Measurements from ENCODE around the gene ZNF561. TPM values are rescaled to one million over a fixed set of nuclear protein-coding genes. Genes with fewer than 3 reads are reported as not detected.
"Not testable (repeated sequence)": the region's sequence is repeated elsewhere in the genome, so short reads cannot be mapped to it uniquely, and the experiment has no call there.

Gene ZNF561
- total and polyA plus RNA-seq, 4 experiments from 2014 or later: 12.5 to 75.8 (median 42.3) TPM

DNA sequence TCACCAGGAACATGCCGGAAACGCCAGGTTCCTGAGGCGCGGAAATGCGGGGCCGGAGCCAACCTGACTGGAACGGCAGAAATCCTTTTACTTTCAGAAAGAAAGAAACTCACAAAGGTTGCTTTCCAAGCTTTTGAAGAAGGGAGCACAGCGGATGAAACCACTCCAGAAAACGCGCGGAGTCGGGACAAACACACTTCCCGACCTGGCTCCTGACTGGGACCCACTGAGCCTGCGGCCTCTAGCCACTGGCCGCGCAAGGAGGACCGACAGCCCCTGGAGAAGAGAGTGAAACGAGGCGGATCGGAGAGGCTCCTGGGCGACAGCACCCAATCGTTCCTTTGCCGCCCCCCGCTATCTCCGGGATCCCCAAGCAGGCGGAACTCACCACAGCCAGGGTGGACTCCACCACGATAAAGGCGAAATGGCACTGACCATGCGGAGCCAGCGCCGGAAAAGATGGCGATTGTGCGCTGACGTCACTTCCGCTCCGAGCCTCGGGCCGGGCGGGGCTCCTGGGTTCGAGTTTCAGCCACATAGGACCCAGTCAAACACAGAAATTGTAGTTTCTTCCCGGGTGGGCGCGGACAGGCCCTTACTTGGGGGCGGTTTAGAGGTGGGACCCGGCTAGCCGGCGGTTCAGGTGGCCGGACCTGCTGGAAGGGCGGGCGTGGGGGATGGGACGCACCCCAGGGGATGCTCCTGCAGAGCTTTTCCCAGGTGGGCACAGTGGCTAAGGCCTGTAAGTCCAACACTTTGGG is 36.8 kb downstream of the ZNF561 start, which contains the start of gene ZNF121:
Gene ZNF121, minus strand, starts transcription at position 432 of the 761 bp plus-strand sequence. CDS start 16,407 bp downstream, outside the sequence.
- ChIA-PET CTCF (ENCODE audit: partially characterized antibody) (interaction anchor here (0.6 to 3.8 kb wide), 6 partner anchors 31 to 379 kb away, joined by 3 to 12 read pairs (median 4); no protein-coding TSS in a partner anchor), POLR2A (ENCODE audit: partially characterized antibody) (interaction anchor here (0.5 to 2.7 kb wide), 3 partner anchors 32 to 235 kb away, joined by 3 to 13 read pairs (median 5); partner anchors contain the start of genes FBXL12 and ZNF266)
- Mint-ChIP-seq H3K27ac (peak within 1 kb of the TSS; percentile 96 to 99 (median 98)), H3K4me1 (peaks cover 21 to 55% (median 34%) of the 10 kb centered on the region in 4 donors), H3K9me3 (peaks cover 0 to 14% (median 3%) of the 10 kb centered on the region in 8 donors), H3K27me3 (peaks cover 2 to 4% of the 10 kb centered on the region in 2 donors), H3K4me3 (peak within 1 kb of the TSS; percentile 94 to 99 (median 97)), H3K36me3 (peaks cover 26 to 34% of the 10 kb centered on the region in 2 donors)
- H3K27me3 ChIP-seq (ENCODE audit: insufficient read depth, low read length): no peaks in the 10 kb centered on the region
- no peaks in the 10 kb centered on the region for H3K9me3 ChIP-seq (ENCODE audit: control insufficient read depth in 1 of 2, low read length in 2 of 2)
- H3K36me3 ChIP-seq (ENCODE audit: insufficient read depth, low read length): no peaks in the 10 kb centered on the region
- intact Hi-C loops (cut with micrococcal nuclease): loop anchor here (1.0 kb wide), 4 partner anchors 37 to 444 kb away; partner anchors contain the start of genes ZNF317 and ZNF561
- peak within 1 kb of the TSS; percentile 97 for H3K27ac ChIP-seq (ENCODE audit: low read depth, low read length)
- H3K4me1 ChIP-seq (ENCODE audit: insufficient read depth, low read length): peaks cover 26% of the 10 kb centered on the region
- DNase-seq: peak; percentile 67 to 76 (median 73)
- peak within 1 kb of the TSS; percentile 99 to 100 for H3K4me3 ChIP-seq (ENCODE audit: low read length in 2 of 2)

DNA sequence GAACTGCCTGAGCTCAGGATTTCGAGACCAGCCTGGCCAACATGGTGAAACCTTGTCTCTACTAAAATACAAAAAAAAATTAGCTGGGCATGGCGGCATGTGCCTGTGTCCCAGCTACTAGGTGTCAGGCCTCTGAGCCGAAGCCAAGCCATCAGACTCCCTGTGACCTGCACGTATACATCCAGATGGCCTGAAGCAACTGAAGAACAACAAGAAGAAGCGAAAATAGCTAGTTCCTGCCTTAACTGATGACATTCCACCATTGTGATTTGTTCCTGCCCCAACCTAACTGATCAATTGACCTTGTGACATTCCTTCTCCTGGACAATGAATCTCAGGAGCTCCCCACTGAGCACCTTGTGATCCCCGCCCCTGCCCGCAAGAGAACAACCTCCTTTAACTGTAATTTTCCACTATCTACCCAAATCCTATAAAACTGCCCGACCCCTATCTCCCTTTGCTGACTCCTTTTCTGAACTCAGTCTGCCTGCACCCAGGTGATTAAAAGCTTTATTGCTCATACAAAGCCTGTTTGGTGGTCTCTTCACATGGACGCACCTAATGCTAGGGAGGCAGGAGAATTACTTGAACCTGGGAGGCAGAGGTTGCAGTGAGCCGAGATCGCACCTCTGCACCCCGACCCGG is 38.8 kb downstream of the ZNF561 start:
- H3K4me3 ChIP-seq (ENCODE audit: low read length in 2 of 2); H3K9me3 ChIP-seq (ENCODE audit: control insufficient read depth in 1 of 2, low read length in 2 of 2); H3K27me3 ChIP-seq (ENCODE audit: insufficient read depth, low read length); H3K36me3 ChIP-seq (ENCODE audit: insufficient read depth, low read length); POLR2A ChIA-PET (ENCODE audit: partially characterized antibody); H3K27me3 Mint-ChIP-seq; DNase-seq; intact Hi-C loops (cut with micrococcal nuclease); H3K27ac ChIP-seq (ENCODE audit: low read depth, low read length): not testable (repeated sequence)
- CTCF ChIA-PET (ENCODE audit: partially characterized antibody): interaction anchor here (0.6 to 3.8 kb wide), 3 partner anchors 20 to 377 kb away, joined by 3 to 12 read pairs (median 3); no protein-coding TSS in a partner anchor
- peak overlapping the region; percentile 49 to 84 (median 82) for H3K4me3 Mint-ChIP-seq
- H3K4me1 Mint-ChIP-seq: peaks cover 27 to 66% (median 44%) of the 10 kb centered on the region in 4 donors
- peaks cover 26% of the 10 kb centered on the region for H3K4me1 ChIP-seq (ENCODE audit: insufficient read depth, low read length)
- peak overlapping the region; percentile 58 to 95 (median 80) for H3K27ac Mint-ChIP-seq
- peaks cover 38 to 48% of the 10 kb centered on the region in 2 donors for H3K36me3 Mint-ChIP-seq
- peaks cover 0 to 29% (median 12%) of the 10 kb centered on the region in 8 donors for H3K9me3 Mint-ChIP-seq

DNA sequence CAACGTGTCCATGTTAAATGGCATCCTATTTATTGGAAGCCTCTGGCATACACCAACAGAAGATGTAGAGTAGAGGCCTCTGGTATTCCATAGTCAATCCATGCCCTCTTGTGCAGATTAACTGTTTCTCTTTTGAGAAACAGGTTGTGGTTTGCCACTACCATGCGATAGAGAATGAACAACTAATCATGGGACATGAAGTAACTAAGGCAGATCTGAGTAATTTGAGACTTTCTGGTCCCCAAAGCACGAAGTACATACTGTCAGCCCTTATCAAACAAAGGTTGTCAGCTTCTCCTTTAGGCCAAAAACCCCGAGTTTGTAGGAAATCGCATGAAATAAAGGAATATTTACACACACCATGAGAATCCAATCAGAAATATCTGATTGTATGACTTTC is 40.3 kb downstream of the ZNF561 start:
- H3K9me3 Mint-ChIP-seq: peaks cover 0 to 43% (median 25%) of the 10 kb centered on the region in 8 donors
- intact Hi-C loops (cut with micrococcal nuclease): no loop called here
- no peak for DNase-seq
- H3K27ac Mint-ChIP-seq: peak overlapping the region in 1 of 7 donors; percentile 84
- no peaks in the 10 kb centered on the region for H3K27me3 ChIP-seq (ENCODE audit: insufficient read depth, low read length)
- H3K4me3 Mint-ChIP-seq: peak overlapping the region in 2 of 8 donors; percentile 56 to 82
- no peak overlapping the region for H3K27ac ChIP-seq (ENCODE audit: low read depth, low read length)
- H3K36me3 ChIP-seq (ENCODE audit: insufficient read depth, low read length): no peaks in the 10 kb centered on the region
- no peaks in the 10 kb centered on the region for H3K27me3 Mint-ChIP-seq
- H3K4me1 Mint-ChIP-seq: peaks cover 27 to 70% (median 43%) of the 10 kb centered on the region in 4 donors
- H3K4me3 ChIP-seq (ENCODE audit: low read length in 2 of 2): no peak overlapping the region
- peaks cover 50 to 57% of the 10 kb centered on the region in 2 donors for H3K36me3 Mint-ChIP-seq
- peaks cover 0 to 5% of the 10 kb centered on the region in 2 donors for H3K9me3 ChIP-seq (ENCODE audit: control insufficient read depth in 1 of 2, low read length in 2 of 2)
- ChIA-PET CTCF (ENCODE audit: partially characterized antibody) (no interaction called here), POLR2A (ENCODE audit: partially characterized antibody) (no interaction called here)
- peaks cover 26% of the 10 kb centered on the region for H3K4me1 ChIP-seq (ENCODE audit: insufficient read depth, low read length)

- H3K27ac ChIP-seq (ENCODE audit: low read depth, low read length): no peak overlapping the region
- Mint-ChIP-seq H3K27ac (no peak overlapping the region), H3K36me3 (peaks cover 76 to 86% of the 10 kb centered on the region in 2 donors), H3K9me3 (peaks cover 3 to 96% (median 86%) of the 10 kb centered on the region in 8 donors), H3K4me1 (peaks cover 0 to 28% (median 6%) of the 10 kb centered on the region in 4 donors), H3K27me3 (no peaks in the 10 kb centered on the region), H3K4me3 (no peak overlapping the region)
- no peak for DNase-seq
- POLR2A ChIA-PET (ENCODE audit: partially characterized antibody): no interaction called here
- CTCF ChIA-PET (ENCODE audit: partially characterized antibody): no interaction called here
- intact Hi-C loops (cut with micrococcal nuclease): no loop called here
- no peaks in the 10 kb centered on the region for H3K27me3 ChIP-seq (ENCODE audit: insufficient read depth, low read length)
- H3K4me3 ChIP-seq (ENCODE audit: low read length in 2 of 2): no peak overlapping the region
- no peaks in the 10 kb centered on the region for H3K4me1 ChIP-seq (ENCODE audit: insufficient read depth, low read length)
- H3K36me3 ChIP-seq (ENCODE audit: insufficient read depth, low read length): peaks cover 33% of the 10 kb centered on the region
- H3K9me3 ChIP-seq (ENCODE audit: control insufficient read depth in 1 of 2, low read length in 2 of 2): peaks cover 0 to 80% of the 10 kb centered on the region in 2 donors
Observed at GRCh38 chr19:9570255-9570654, 50.8 kb downstream of the ZNF561 start.

- Mint-ChIP-seq H3K4me3 (peak overlapping the region in 1 of 8 donors; percentile 22), H3K27ac (no peak overlapping the region)
Observed at GRCh38 chr19:9566729-9567128, 54.3 kb downstream of the ZNF561 start.

DNA sequence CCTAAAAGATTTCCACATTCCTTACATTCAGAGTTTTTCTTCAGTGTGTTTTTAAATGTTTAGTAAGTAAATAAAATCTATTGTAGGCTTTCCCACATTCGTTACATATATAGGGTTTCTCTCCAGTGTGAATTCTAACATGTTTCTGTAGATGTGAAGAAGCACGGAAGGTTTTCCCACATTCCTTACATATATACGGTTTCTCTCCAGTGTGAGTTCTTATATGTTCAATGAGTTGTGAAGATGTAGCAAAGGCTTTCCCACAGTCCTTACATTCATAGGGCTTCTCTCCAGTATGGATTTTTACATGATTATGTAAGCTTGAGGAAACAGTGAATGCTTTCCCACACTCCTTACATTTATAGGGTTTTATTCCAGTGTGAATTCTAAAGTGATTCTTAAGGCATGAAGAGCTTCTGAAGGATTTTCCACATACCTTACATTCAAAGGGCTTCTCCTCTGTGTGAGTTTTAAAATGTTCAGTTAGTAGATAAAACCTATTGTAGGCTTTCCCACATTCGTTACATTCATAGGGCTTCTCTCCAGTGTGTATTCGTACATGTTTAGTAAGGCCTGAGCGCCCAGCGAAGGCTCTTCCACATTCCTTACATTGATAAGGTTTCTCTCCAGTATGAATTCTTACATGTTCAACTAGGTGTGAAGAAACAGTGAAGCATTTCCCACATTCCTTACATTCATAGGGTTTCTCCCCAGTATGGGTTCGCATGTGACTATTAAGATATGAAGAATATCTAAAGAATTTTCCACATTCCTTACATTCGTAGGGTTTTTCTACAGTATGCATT is 54.9 kb downstream of the ZNF561 start:
- Mint-ChIP-seq H3K27me3 (no peaks in the 10 kb centered on the region), H3K4me3 (peak overlapping the region in 1 of 8 donors; percentile 20), H3K9me3 (peaks cover 3 to 97% (median 85%) of the 10 kb centered on the region in 8 donors), H3K4me1 (peaks cover 0 to 3% (median 0%) of the 10 kb centered on the region in 4 donors), H3K27ac (no peak overlapping the region), H3K36me3 (peaks cover 74 to 90% of the 10 kb centered on the region in 2 donors)
- intact Hi-C loops (cut with micrococcal nuclease): no loop called here
- Histone ChIP-seq H3K27me3 (ENCODE audit: insufficient read depth, low read length) (no peaks in the 10 kb centered on the region), H3K4me1 (ENCODE audit: insufficient read depth, low read length) (no peaks in the 10 kb centered on the region), H3K36me3 (ENCODE audit: insufficient read depth, low read length) (peaks cover 41% of the 10 kb centered on the region), H3K4me3 (ENCODE audit: low read length in 2 of 2) (no peak overlapping the region), H3K9me3 (ENCODE audit: control insufficient read depth in 1 of 2, low read length in 2 of 2) (peaks cover 6 to 73% of the 10 kb centered on the region in 2 donors), H3K27ac (ENCODE audit: low read depth, low read length) (no peak overlapping the region)
- ChIA-PET CTCF (ENCODE audit: partially characterized antibody) (interaction anchor here (0.7 kb wide), 1 partner anchor 233 kb away, joined by 7 read pairs; no protein-coding TSS in a partner anchor), POLR2A (ENCODE audit: partially characterized antibody) (no interaction called here)
- DNase-seq: no peak

More at GRCh38 chr19:9566729-9567128, 54.3 kb downstream of the ZNF561 start:
- Mint-ChIP-seq H3K4me1 (peaks cover 0 to 6% (median 2%) of the 10 kb centered on the region in 4 donors), H3K27me3 (no peaks in the 10 kb centered on the region), H3K36me3 (peaks cover 74 to 91% of the 10 kb centered on the region in 2 donors), H3K9me3 (peaks cover 3 to 97% (median 86%) of the 10 kb centered on the region in 8 donors)
- Histone ChIP-seq H3K4me3 (ENCODE audit: low read length in 2 of 2) (no peak overlapping the region), H3K36me3 (ENCODE audit: insufficient read depth, low read length) (peaks cover 41% of the 10 kb centered on the region), H3K27ac (ENCODE audit: low read depth, low read length) (no peak overlapping the region), H3K9me3 (ENCODE audit: control insufficient read depth in 1 of 2, low read length in 2 of 2) (peaks cover 6 to 73% of the 10 kb centered on the region in 2 donors), H3K4me1 (ENCODE audit: insufficient read depth, low read length) (no peaks in the 10 kb centered on the region), H3K27me3 (ENCODE audit: insufficient read depth, low read length) (no peaks in the 10 kb centered on the region)
- intact Hi-C loops (cut with micrococcal nuclease): no loop called here
- ChIA-PET POLR2A (ENCODE audit: partially characterized antibody) (no interaction called here), CTCF (ENCODE audit: partially characterized antibody) (no interaction called here)
- no peak for DNase-seq
